Measurements from ENCODE around the gene PLIN5.

DNA sequence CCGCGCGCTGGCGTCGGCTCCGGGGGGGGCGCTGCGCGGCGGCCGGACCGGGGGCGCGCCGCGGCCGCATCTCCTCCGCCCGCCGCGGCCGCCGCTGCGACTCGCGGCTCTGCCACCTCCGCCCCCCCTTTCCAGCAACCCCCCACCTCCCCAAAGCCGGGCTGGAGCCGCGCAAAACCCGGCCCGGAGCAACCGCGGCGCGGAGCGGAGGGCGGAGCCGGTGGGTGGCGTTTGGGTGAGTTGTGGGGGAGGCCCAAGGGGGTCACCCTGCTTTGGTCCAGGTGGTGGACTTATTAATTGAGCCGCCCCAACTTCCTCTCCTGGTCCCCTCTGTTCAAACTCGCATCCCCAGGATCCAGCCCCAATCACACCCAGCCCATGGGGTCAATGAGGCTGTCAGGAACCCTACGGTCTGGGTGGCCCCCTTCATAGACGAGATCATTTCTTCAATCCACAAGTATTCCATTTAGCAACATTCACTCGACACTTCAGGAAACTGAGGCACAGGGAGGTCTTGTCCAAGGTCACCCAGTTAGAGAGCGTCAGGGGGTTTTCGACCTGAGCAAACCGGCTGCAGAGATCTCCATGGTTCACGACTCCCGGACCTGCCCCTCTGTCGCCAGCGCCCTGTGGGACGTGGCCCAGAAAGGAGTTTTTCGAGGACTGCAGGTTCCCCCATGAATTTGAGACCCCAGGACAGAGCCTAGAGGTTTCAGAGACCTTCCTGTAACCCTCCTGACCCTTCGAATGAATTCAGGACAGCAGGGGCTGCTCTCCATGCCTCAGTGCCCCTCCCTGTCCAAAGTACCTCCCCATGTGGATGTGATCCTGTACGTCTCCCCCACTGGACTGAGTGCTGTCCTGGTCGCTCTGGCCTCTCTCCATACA is 46.9 kb upstream of the PLIN5 start:
- TF ChIP-seq RAD21 (IDR thresholded peaks at IDR 0.05) = no peak
- TF ChIP-seq, protein P1, sequence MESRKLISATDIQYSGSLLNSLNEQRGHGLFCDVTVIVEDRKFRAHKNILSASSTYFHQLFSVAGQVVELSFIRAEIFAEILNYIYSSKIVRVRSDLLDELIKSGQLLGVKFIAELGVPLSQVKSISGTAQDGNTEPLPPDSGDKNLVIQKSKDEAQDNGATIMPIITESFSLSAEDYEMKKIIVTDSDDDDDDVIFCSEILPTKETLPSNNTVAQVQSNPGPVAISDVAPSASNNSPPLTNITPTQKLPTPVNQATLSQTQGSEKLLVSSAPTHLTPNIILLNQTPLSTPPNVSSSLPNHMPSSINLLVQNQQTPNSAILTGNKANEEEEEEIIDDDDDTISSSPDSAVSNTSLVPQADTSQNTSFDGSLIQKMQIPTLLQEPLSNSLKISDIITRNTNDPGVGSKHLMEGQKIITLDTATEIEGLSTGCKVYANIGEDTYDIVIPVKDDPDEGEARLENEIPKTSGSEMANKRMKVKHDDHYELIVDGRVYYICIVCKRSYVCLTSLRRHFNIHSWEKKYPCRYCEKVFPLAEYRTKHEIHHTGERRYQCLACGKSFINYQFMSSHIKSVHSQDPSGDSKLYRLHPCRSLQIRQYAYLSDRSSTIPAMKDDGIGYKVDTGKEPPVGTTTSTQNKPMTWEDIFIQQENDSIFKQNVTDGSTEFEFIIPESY (IDR thresholded peaks at IDR 0.05) = no peak
- no peak for TF ChIP-seq REST (IDR thresholded peaks at IDR 0.05)
- no peak for TF ChIP-seq RXRA (IDR thresholded peaks at IDR 0.05)
- TF ChIP-seq, protein P2, sequence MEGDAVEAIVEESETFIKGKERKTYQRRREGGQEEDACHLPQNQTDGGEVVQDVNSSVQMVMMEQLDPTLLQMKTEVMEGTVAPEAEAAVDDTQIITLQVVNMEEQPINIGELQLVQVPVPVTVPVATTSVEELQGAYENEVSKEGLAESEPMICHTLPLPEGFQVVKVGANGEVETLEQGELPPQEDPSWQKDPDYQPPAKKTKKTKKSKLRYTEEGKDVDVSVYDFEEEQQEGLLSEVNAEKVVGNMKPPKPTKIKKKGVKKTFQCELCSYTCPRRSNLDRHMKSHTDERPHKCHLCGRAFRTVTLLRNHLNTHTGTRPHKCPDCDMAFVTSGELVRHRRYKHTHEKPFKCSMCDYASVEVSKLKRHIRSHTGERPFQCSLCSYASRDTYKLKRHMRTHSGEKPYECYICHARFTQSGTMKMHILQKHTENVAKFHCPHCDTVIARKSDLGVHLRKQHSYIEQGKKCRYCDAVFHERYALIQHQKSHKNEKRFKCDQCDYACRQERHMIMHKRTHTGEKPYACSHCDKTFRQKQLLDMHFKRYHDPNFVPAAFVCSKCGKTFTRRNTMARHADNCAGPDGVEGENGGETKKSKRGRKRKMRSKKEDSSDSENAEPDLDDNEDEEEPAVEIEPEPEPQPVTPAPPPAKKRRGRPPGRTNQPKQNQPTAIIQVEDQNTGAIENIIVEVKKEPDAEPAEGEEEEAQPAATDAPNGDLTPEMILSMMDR (IDR thresholded peaks at IDR 0.05; ENCODE audit: low read depth, low read length, missing input control) = no peak
- TF ChIP-seq SP1 (IDR thresholded peaks at IDR 0.05) = no peak
- no peak for TF ChIP-seq YY1 (IDR thresholded peaks at IDR 0.05)

Measured in liver (tissue), 3 donors.